Activated T-cell treated with anti-CD3 and anti-CD28 coated beads, Interleukin-2, amount 50 U/mL, for 4 hours (primary cell): ENCODE measurements around the gene RBM45. TPM values are rescaled to one million over a fixed set of nuclear protein-coding genes. Genes with fewer than 3 reads are reported as not detected.
"Not testable (repeated sequence)": the region's sequence is repeated elsewhere in the genome, so short reads cannot be mapped to it uniquely, and the experiment has no call there.

Experiments
- ATAC-seq, 2 donors: fragments of 200-7000 bp; cut with Tn5 transposase; one replicate each; pipeline ENCODE4 v1.10.0; 2021
- DNase-seq: peaks from one replicate; pipeline ENCODE4 v3.0.0-alpha.2; 2020
- H3K27me3 Mint-ChIP-seq: one replicate; pipeline ENCODE4 v1.8.0; 2021; ENCODE audit warnings: low read depth, mixed read lengths
- H3K36me3 Mint-ChIP-seq: one replicate; pipeline ENCODE4 v1.8.0; 2022; ENCODE audit warnings: mixed read lengths; ENCODE audit not compliant: insufficient read depth
- H3K4me1 Mint-ChIP-seq: one replicate; pipeline ENCODE4 v1.8.0; 2021; ENCODE audit warnings: low read depth, mixed read lengths
- H3K4me3 Mint-ChIP-seq: one replicate; pipeline ENCODE4 v1.8.0; 2021; ENCODE audit warnings: mild to moderate bottlenecking, moderate library complexity, mixed read lengths
- H3K9me3 Mint-ChIP-seq: one replicate; pipeline ENCODE4 v1.8.0; 2021; ENCODE audit warnings: mixed read lengths
- total RNA-seq, 3 donors: library from RNA; stranded (reverse); gene quantifications; one replicate each; pipeline ENCODE4 v1.2.1, GENCODE V29; 2021

RBM45 gene
- total RNA-seq, 3 donors from 2014 or later: 14.3 to 18.6 (median 14.9) TPM

GRCh38 chr2:178119179-178119922, 7.1 kb downstream of the RBM45 start:
- Mint-ChIP-seq H3K9me3 (no peaks in the 10 kb centered on the region), H3K36me3 (peaks cover 40% of the 10 kb centered on the region), H3K27me3 (no peaks in the 10 kb centered on the region), H3K4me3 (no peak overlapping the region), H3K4me1 (peaks cover 15% of the 10 kb centered on the region)
- no peak for DNase-seq
- ATAC-seq: no peak

- no peaks in the 10 kb centered on the region for H3K9me3 Mint-ChIP-seq
- H3K36me3 Mint-ChIP-seq: peaks cover 48% of the 10 kb centered on the region
- H3K27me3 Mint-ChIP-seq: no peaks in the 10 kb centered on the region
- DNase-seq (no peak), ATAC-seq (no peak)
- H3K4me1 Mint-ChIP-seq: peaks cover 6% of the 10 kb centered on the region
- no peak overlapping the region for H3K4me3 Mint-ChIP-seq
Observed at GRCh38 chr2:178123163-178123562, 10.9 kb downstream of the RBM45 start.

DNA sequence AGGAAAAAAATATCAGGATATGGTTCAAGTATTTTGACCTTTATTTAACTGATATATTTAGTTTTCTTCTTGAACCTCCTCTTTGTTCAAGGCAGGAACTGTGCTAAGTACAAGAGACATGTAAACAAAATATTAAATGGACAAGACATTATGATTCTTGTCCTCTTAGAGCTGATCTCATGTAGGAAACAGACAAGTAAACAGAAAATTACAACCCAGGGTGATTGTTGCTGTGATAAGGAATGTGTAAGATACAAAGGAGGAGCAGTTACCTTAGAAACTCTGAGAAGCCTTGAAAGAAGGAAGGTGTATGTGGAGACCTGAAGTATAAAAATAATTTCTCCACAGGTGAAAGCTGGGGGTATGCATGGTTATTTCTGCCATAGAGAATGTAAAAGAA, 12.9 kb downstream of the RBM45 start:
- Mint-ChIP-seq H3K36me3 (peaks cover 50% of the 10 kb centered on the region), H3K27me3 (no peaks in the 10 kb centered on the region), H3K4me3 (no peak overlapping the region), H3K4me1 (peaks cover 3% of the 10 kb centered on the region), H3K9me3 (no peaks in the 10 kb centered on the region)
- ATAC-seq (no peak), DNase-seq (no peak)

DNA sequence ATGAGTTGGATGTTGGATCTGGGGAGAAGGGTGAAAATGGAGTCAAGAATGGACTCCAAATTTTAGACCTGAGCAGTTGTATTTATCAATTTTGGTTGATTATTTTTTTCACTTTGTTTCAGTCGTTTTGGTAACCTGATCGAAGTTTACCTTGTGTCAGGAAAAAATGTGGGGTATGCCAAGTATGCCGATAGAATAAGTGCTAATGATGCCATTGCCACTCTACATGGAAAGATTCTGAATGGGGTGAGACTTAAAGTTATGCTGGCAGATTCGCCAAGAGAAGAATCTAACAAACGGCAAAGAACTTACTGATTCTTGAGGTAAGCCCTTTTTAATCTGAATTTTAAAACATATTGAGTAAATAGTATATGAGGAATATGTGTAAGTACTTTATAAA, 13.6 kb downstream of the RBM45 start:
- ATAC-seq (no peak), DNase-seq (no peak)
- H3K4me1 Mint-ChIP-seq: peaks cover 3% of the 10 kb centered on the region
- no peaks in the 10 kb centered on the region for H3K27me3 Mint-ChIP-seq
- H3K9me3 Mint-ChIP-seq: no peaks in the 10 kb centered on the region
- no peak overlapping the region for H3K4me3 Mint-ChIP-seq
- peaks cover 47% of the 10 kb centered on the region for H3K36me3 Mint-ChIP-seq

DNA sequence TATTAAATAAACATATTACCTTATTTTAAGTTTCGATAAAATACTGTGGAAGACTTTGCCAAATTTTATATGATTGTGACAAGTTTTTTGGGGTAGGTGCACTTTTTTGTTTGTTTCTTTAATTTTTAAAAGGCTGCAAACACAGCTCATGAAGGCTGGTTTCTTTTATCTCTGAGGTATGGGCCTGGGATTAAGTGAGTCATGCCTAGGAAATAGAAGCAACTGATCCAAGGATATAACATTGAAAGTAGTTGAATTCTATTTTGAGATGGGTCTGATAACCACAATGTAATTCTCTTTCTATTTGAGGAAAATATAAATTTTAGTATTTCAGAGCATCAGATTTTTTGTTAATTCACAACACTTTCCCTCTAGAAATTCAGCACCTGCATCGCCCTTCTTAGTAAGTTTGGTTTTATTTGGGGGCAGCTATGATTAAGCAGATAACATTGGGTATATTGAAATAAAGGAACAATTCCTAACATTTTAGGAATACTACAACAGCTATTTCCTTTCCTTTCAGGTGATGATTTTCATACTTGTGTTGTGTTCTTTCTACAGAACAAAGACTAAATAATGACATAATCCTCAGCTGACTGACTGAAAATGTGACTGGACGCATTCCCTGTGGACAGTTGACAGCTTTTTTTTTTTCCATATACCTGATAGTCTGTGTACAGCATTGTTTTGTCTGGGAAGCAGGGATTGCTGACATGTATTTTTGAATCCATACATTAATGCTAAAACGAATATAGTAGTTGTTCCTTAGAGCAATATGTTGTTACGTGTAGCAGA, 16.8 kb downstream of the RBM45 start:
- H3K27me3 Mint-ChIP-seq: no peaks in the 10 kb centered on the region
- no peak overlapping the region for H3K4me3 Mint-ChIP-seq
- no peak for ATAC-seq
- no peak for DNase-seq
- H3K4me1 Mint-ChIP-seq: no peaks in the 10 kb centered on the region
- no peaks in the 10 kb centered on the region for H3K9me3 Mint-ChIP-seq
- H3K36me3 Mint-ChIP-seq: peaks cover 34% of the 10 kb centered on the region

DNA sequence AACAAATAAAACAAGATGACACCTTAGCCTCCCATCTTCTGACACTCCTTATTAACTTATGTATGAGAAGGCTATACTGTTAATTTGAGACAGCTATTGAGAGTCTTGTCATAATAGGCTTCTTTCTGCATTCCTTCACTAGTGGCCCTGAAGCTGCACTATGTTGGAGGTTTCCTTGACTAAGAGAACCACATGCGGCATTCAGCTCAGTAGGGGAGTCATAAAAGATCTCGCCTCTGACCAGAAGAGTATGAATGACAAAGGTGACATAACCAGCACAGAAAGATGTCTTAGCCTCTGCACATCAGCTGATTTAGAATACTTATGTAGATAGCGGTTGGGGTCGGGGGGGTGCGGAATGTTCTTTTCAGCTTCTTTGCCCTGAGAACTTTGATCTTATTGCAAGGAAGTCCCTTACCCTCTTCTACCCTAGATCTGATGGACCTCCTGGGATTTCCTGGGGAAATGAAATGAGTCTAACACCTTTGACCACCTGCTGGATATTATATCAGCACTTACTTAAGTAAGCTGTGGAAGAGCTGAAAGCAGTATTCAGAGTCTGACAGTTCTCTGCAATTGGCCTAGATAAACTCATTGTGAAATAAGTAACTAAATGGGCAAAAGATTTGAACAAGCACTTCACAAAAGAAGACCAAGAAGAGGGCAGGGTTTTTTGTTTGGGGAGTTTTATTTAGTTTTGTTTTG, 24.2 kb downstream of the RBM45 start:
- peaks cover 15% of the 10 kb centered on the region for H3K36me3 Mint-ChIP-seq
- no peak overlapping the region for H3K4me3 Mint-ChIP-seq
- H3K9me3 Mint-ChIP-seq: no peaks in the 10 kb centered on the region
- H3K27me3 Mint-ChIP-seq: no peaks in the 10 kb centered on the region
- H3K4me1 Mint-ChIP-seq: no peaks in the 10 kb centered on the region
- DNase-seq (no peak), ATAC-seq (no peak)

- ATAC-seq (no peak), DNase-seq (no peak)
- H3K36me3 Mint-ChIP-seq: no peaks in the 10 kb centered on the region
- peaks cover 11% of the 10 kb centered on the region for H3K27me3 Mint-ChIP-seq
- H3K9me3 Mint-ChIP-seq: no peaks in the 10 kb centered on the region
- H3K4me1 Mint-ChIP-seq: no peaks in the 10 kb centered on the region
- H3K4me3 Mint-ChIP-seq: no peak overlapping the region
Observed at GRCh38 chr2:178142274-178143065, 30.2 kb downstream of the RBM45 start.

DNA sequence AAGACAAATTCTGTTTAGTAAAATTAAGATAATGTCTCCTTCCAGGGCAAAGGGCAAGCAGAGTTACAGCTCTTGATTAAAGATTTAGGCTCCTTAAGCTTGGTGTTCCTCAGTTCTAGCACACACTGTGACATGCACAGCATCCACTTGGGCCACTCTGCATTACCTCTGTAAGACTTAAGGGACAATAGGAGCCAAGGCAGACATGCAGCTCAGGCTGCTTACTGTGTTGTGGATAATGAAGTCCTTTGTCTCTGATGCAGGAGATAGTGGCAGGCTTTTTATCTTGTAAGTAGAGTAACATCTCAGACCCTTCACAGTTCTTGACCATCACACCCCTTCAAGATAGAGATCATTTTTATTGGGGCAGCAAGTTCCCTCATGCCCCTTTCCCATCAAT, 31.2 kb downstream of the RBM45 start:
- DNase-seq: no peak
- no peaks in the 10 kb centered on the region for H3K9me3 Mint-ChIP-seq
- H3K4me3 Mint-ChIP-seq: no peak overlapping the region
- ATAC-seq: no peak
- no peaks in the 10 kb centered on the region for H3K36me3 Mint-ChIP-seq
- peaks cover 17% of the 10 kb centered on the region for H3K27me3 Mint-ChIP-seq
- H3K4me1 Mint-ChIP-seq: no peaks in the 10 kb centered on the region

DNA sequence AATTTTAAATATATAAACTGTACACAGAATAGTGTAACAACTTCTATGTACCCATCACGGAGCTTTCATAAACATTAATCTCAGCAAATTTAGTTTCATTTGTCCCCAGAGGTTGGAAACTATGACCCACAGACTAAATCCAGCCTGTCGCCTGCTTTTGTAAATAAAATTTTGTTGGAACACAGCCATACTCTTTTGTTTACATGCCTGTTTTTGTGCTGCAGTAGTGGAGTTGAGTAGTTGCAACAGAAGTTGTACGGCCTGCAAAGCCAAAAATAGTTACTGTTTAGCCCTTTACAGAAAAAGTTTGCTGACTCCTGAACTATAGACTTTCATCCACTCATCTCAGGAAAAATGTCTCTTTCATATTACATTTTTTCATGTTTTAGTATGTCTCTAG, 39.8 kb downstream of the RBM45 start:
- no peak for DNase-seq
- Mint-ChIP-seq H3K36me3 (no peaks in the 10 kb centered on the region), H3K9me3 (peaks cover 5% of the 10 kb centered on the region), H3K4me3 (no peak overlapping the region), H3K27me3 (peaks cover 28% of the 10 kb centered on the region), H3K4me1 (no peaks in the 10 kb centered on the region)
- no peak for ATAC-seq

DNA sequence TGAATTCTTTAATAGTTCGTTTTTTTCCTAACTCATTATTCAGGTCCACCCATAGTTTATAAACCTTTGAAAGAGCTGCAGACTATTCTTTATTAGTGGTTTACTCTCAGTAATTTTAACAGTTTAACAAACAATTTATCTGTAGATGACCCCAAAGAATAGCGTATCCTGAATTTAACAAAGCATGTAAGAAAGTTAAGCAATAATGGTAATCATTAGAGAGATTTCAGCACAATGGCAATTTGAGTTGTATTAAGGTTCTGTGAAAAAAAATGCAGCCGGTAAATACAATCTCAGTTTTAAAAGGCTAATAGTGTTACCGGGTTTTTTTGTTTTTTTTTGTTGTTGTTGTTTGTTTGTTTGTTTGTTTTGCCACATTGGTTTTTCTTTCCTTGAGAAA, 40.3 kb downstream of the RBM45 start:
- DNase-seq (no peak), ATAC-seq (no peak)
- no peaks in the 10 kb centered on the region for H3K36me3 Mint-ChIP-seq
- H3K4me1 Mint-ChIP-seq: no peaks in the 10 kb centered on the region
- peaks cover 5% of the 10 kb centered on the region for H3K9me3 Mint-ChIP-seq
- H3K4me3 Mint-ChIP-seq: no peak overlapping the region
- H3K27me3 Mint-ChIP-seq: peaks cover 28% of the 10 kb centered on the region

DNA sequence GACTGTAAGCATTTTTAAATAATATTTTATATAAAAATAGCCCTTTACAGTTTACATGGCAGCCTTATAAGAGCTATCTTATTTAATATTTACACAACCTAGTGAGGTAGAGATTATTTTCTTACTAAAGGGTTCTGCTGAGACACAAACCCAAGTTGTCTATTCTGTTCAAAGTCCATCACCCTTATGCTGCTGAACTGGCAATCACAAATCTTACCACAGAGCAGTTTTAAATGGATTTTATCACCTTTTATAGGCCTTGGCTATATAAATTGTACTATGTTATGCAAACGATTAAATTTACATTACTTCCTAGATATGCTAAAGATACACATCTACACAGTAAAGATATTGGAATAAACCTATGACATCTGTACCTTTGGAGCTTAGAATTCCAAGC, 40.7 kb downstream of the RBM45 start:
- DNase-seq (no peak), ATAC-seq (no peak)
- Mint-ChIP-seq H3K27me3 (peaks cover 23% of the 10 kb centered on the region), H3K4me1 (no peaks in the 10 kb centered on the region), H3K9me3 (peaks cover 5% of the 10 kb centered on the region), H3K36me3 (no peaks in the 10 kb centered on the region), H3K4me3 (no peak overlapping the region)

GRCh38 chr2:178153878-178154277, 41.6 kb downstream of the RBM45 start:
- not testable (repeated sequence) for DNase-seq, H3K9me3 Mint-ChIP-seq, H3K4me3 Mint-ChIP-seq, H3K36me3 Mint-ChIP-seq, ATAC-seq, H3K4me1 Mint-ChIP-seq
- peaks cover 19% of the 10 kb centered on the region for H3K27me3 Mint-ChIP-seq

DNA sequence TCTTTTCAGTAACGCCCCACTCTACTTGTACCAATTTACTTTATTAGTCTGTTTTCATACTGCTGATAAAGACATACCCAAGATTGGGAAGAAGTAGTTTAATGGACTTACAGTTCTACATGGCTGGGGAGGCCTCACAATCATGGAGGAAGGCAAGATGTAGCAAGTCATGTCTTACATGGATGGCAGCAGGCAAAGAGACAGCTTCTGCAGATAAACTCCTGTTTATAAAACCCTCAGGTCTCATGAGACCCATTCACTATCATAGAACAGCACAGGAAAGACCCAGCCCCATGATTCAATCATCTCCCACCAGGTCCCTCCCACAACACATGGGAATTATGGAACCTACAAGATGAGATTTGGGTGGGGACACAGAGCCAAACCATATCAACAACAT, 43.3 kb downstream of the RBM45 start:
- H3K27me3 Mint-ChIP-seq: peaks cover 12% of the 10 kb centered on the region
- no peak for ATAC-seq
- no peak overlapping the region for H3K4me3 Mint-ChIP-seq
- no peaks in the 10 kb centered on the region for H3K4me1 Mint-ChIP-seq
- no peaks in the 10 kb centered on the region for H3K36me3 Mint-ChIP-seq
- H3K9me3 Mint-ChIP-seq: peaks cover 5% of the 10 kb centered on the region
- DNase-seq: no peak

GRCh38 chr2:178157574-178157973, 45.3 kb downstream of the RBM45 start:
- DNase-seq (no peak), ATAC-seq (no peak)
- H3K4me1 Mint-ChIP-seq: no peaks in the 10 kb centered on the region
- H3K27me3 Mint-ChIP-seq: peaks cover 17% of the 10 kb centered on the region
- peaks cover 5% of the 10 kb centered on the region for H3K9me3 Mint-ChIP-seq
- H3K4me3 Mint-ChIP-seq: no peak overlapping the region
- H3K36me3 Mint-ChIP-seq: no peaks in the 10 kb centered on the region
